HepG2 (cell line): ENCODE results near the gene CRIP1. TPM values are rescaled to one million over a fixed set of nuclear protein-coding genes. Genes with fewer than 3 reads are reported as not detected.

Experiments used
- ATAC-seq: fragments of 200-7000 bp; cut with Tn5 transposase; 3 replicates; pipeline ENCODE4 v1.9.1; 2020; ENCODE audit warnings: mild to moderate bottlenecking, moderate library complexity
- BruUV-seq: library from RNA; stranded (reverse); fragments of 400-500 nt; replicated peaks from 2 replicates; lab custom pipeline; 2021; lab: Mats Ljungman, UMichigan
- CTCF ChIA-PET: fragments of 300-600 bp; formaldehyde crosslinking; extraction: SDS; loops from one replicate; lab custom pipeline; 2021; ENCODE audit warnings: low total read pairs, inconsistent platforms, low intra/inter-chr PET ratio; lab: Yijun Ruan, JAX
- POLR2A ChIA-PET: fragments of 350-600 bp; sonication (Branson Sonifier 250); formaldehyde crosslinking; loops from one replicate; lab custom pipeline; 2020; ENCODE audit warnings: antibody characterized with exemption, inconsistent platforms; lab: Yijun Ruan, JAX
- DNase-seq: peaks from one replicate; pipeline ENCODE4 v3.0.0-alpha.2; 2015; ENCODE audit warnings: low spot score
- FAIRE-seq: peaks from 3 replicates; lab custom pipeline; 2011; peaks lifted over from hg19 to GRCh38; lab: Jason Lieb, UNC
- H2AFZ ChIP-seq: one replicate; pipeline ENCODE4 v1.6.1; 2011; ENCODE audit warnings: low read length, inconsistent platforms
- H3K27ac ChIP-seq: fragments of 300-600 bp; 3 replicates; pipeline ENCODE4 v1.8.0; 2011; ENCODE audit warnings: mixed run types, mild to moderate bottlenecking, mixed read lengths, low read length, inconsistent platforms; ENCODE audit not compliant: insufficient read depth; ENCODE audit errors: extremely low read length
- H3K27me3 ChIP-seq, 2 experiments: fragments of 200-600 bp in 1 of 2; 2 replicates in 1 of 2; 3 replicates in 1 of 2; pipeline versions ENCODE4 v1.6.0 to v1.8.0; 2011; ENCODE audit warnings: low read length in 2 of 2, mild to moderate bottlenecking in 2 of 2, moderate library complexity in 2 of 2, inconsistent platforms in 1 of 2; ENCODE audit not compliant: insufficient read depth in 2 of 2, control insufficient read depth in 1 of 2
- H3K36me3 ChIP-seq, 2 experiments: fragments of 200-600 bp in 1 of 2; replicated peaks in 1 of 2; 2 replicates in 1 of 2; 3 replicates in 1 of 2; pipeline versions ENCODE4 v1.5.1 to v1.8.0; 2011; ENCODE audit warnings: low read length in 2 of 2, inconsistent platforms in 1 of 2; ENCODE audit not compliant: insufficient read depth in 2 of 2, control insufficient read depth in 1 of 2
- H3K4me1 ChIP-seq: 2 replicates; pipeline ENCODE4 v1.5.1; 2012; ENCODE audit warnings: low read length, inconsistent platforms; ENCODE audit not compliant: insufficient read depth
- H3K4me2 ChIP-seq: 2 replicates; pipeline ENCODE4 v1.6.0; 2011; ENCODE audit warnings: low read depth, low read length, inconsistent platforms
- H3K4me3 ChIP-seq, 3 experiments: fragments of 200-600 bp in 1 of 3; sonication (generic), shearing (Covaris generic) in 1 of 3; replicated peaks in 1 of 3; 2 replicates each; pipeline ENCODE4 v1.5.1; 2011 to 2016; ENCODE audit warnings: low read length in 3 of 3, inconsistent platforms in 2 of 3, low read depth in 2 of 3, mild to moderate bottlenecking in 2 of 3, control low read depth in 1 of 3, mixed read lengths in 1 of 3; ENCODE audit not compliant: insufficient read depth in 1 of 3
- H3K79me2 ChIP-seq: one replicate; pipeline ENCODE4 v1.6.1; 2011; ENCODE audit warnings: low read length, inconsistent platforms; ENCODE audit not compliant: insufficient read depth
- H3K9ac ChIP-seq: 2 replicates; pipeline ENCODE4 v1.6.0; 2011; ENCODE audit warnings: mild to moderate bottlenecking, low read depth, low read length, inconsistent platforms; ENCODE audit not compliant: insufficient read depth
- H3K9me3 ChIP-seq: 2 replicates; pipeline ENCODE4 v1.5.1; 2012; ENCODE audit warnings: mild to moderate bottlenecking, low read length
- H4K20me1 ChIP-seq: 2 replicates; pipeline ENCODE4 v1.6.0; 2011; ENCODE audit warnings: inconsistent platforms, mild to moderate bottlenecking, low read length, moderate library complexity; ENCODE audit not compliant: insufficient read depth
- BCL6 ChIP-seq: IDR thresholded peaks from 2 replicates; pipeline ENCODE4 v1.6.1; 2016; ENCODE audit warnings: missing genetic modification reagents, missing compliant biosample characterization
- CAMTA2 ChIP-seq: sonication (generic); formaldehyde crosslinking; IDR thresholded peaks from 2 replicates; pipeline ENCODE4 v1.4.0; 2020; ENCODE audit warnings: mild to moderate bottlenecking, missing genetic modification reagents, borderline replicate concordance
- CC2D1A ChIP-seq: sonication (generic); formaldehyde crosslinking; IDR thresholded peaks from 2 replicates; pipeline ENCODE4 v1.8.1; 2023; ENCODE audit warnings: mild to moderate bottlenecking, missing genetic modification reagents
- ETV5 ChIP-seq: IDR thresholded peaks from 2 replicates; pipeline ENCODE4 v1.6.1; 2018; ENCODE audit warnings: missing biosample characterization, missing genetic modification reagents, inconsistent platforms, borderline replicate concordance
- MAF1 ChIP-seq: sonication (generic); formaldehyde crosslinking; IDR thresholded peaks from 2 replicates; pipeline ENCODE4 v1.5.0; 2020; ENCODE audit warnings: missing genetic modification reagents, borderline replicate concordance
- NR2F2 ChIP-seq: IDR thresholded peaks from 2 replicates; pipeline ENCODE4 v1.6.1; 2012; ENCODE audit warnings: low read depth, inconsistent platforms, borderline replicate concordance
- RBFOX2 ChIP-seq: fragments of 200-400 bp; formaldehyde crosslinking; IDR thresholded peaks from 2 replicates; pipeline ENCODE4 v1.6.1; 2017; ENCODE audit warnings: low read depth, mild to moderate bottlenecking, low read length
- TBX2 ChIP-seq: sonication (generic); formaldehyde crosslinking; IDR thresholded peaks from 2 replicates; pipeline ENCODE4 v1.5.0; 2020; ENCODE audit warnings: missing genetic modification reagents, mild to moderate bottlenecking, borderline replicate concordance
- TSC22D2 ChIP-seq: sonication (generic); formaldehyde crosslinking; IDR thresholded peaks from 2 replicates; pipeline ENCODE4 v1.5.1; 2020; ENCODE audit warnings: missing genetic modification reagents, mild to moderate bottlenecking, borderline replicate concordance
- ZMAT3 ChIP-seq: sonication (generic); formaldehyde crosslinking; conservative IDR thresholded peaks from 2 replicates; pipeline ENCODE4 v1.7.0; 2021; ENCODE audit warnings: missing genetic modification reagents
- ZNF17 ChIP-seq: sonication (generic); formaldehyde crosslinking; IDR thresholded peaks from 2 replicates; pipeline ENCODE4 v1.5.0; 2020; ENCODE audit warnings: mild to moderate bottlenecking, missing genetic modification reagents
- ZNF430 ChIP-seq: sonication (generic); formaldehyde crosslinking; IDR thresholded peaks from 2 replicates; pipeline ENCODE4 v1.9.0; 2021; ENCODE audit warnings: mild to moderate bottlenecking, missing genetic modification reagents
- ZNF441 ChIP-seq: sonication (generic); formaldehyde crosslinking; IDR thresholded peaks from 2 replicates; pipeline ENCODE4 v1.7.0; 2021; ENCODE audit warnings: missing genetic modification reagents, borderline replicate concordance
- WGBS: methylation state at CpG from one replicate; pipeline ENCODE4 v1.1.6; 2017; ENCODE audit warnings: low lambda C conversion rate; 5-methylcytosine and 5-hydroxymethylcytosine counted together
- in situ Hi-C: cut with HindIII; loops from 2 replicates; pipeline ENCODE4 v1.10.0; 2017; ENCODE audit warnings: low pct_unique_long_range_greater_than_20kb; ENCODE audit not compliant: extremely low pct_ligation_motif_present
- intact Hi-C: fragments of 100-400 bp; cut with micrococcal nuclease; formaldehyde crosslinking; loops from one replicate; pipeline ENCODE4 v1.10.0; 2022; ENCODE audit not compliant: unreplicated experiment
- polyA plus RNA-seq, 8 experiments: library from polyadenylated mRNA; depleted of rRNA in 3 of 8; stranded (reverse) in 7 of 8; unstranded in 1 of 8; fragments of >200 nt; fragmentation: Illumina TruSeq in 4 of 8; extraction: Trizol in 4 of 8; gene quantifications; 2 replicates each; pipeline versions ENCODE4 v1.2.1 to v1.2.3, GENCODE V29; 2011 to 2016; ENCODE audit warnings: low read depth in 4 of 8, missing spikeins in 1 of 8, mixed read lengths in 1 of 8; ENCODE audit not compliant: insufficient read depth in 1 of 8
- total RNA-seq, 5 experiments: library from RNA; depleted of rRNA; stranded (reverse); fragments of >200 nt; fragmentation: Illumina TruSeq; extraction: Trizol; gene quantifications; 2 replicates each; pipeline ENCODE4 v1.2.3, GENCODE V29; 2016; ENCODE audit warnings: low read depth in 1 of 5
- TF ChIP-seq, protein P1 (sequence below): sonication (generic); formaldehyde crosslinking; IDR thresholded peaks from 2 replicates; pipeline ENCODE4 v1.9.0; 2021; ENCODE audit warnings: missing genetic modification reagents, mild to moderate bottlenecking, borderline replicate concordance
- TF ChIP-seq, protein P2 (sequence below): conservative IDR thresholded peaks from 2 replicates; pipeline ENCODE4 v1.6.1; 2018; ENCODE audit warnings: missing genetic modification reagents
- TF ChIP-seq, protein P3 (sequence below): IDR thresholded peaks from 2 replicates; pipeline ENCODE4 v1.6.1; 2016; ENCODE audit warnings: missing biosample characterization, missing genetic modification reagents, low read depth
- TF ChIP-seq, protein P4 (sequence below): sonication (generic); formaldehyde crosslinking; conservative IDR thresholded peaks from 2 replicates; pipeline ENCODE4 v1.4.0; 2020; ENCODE audit warnings: missing genetic modification reagents

CRIP1 gene
- total and polyA plus RNA-seq, 2 of the 13 experiments (the other 11 are each of a cell fraction or from before 2014, with no cell fraction given), result 53.9 to 59.5 TPM

DNA sequence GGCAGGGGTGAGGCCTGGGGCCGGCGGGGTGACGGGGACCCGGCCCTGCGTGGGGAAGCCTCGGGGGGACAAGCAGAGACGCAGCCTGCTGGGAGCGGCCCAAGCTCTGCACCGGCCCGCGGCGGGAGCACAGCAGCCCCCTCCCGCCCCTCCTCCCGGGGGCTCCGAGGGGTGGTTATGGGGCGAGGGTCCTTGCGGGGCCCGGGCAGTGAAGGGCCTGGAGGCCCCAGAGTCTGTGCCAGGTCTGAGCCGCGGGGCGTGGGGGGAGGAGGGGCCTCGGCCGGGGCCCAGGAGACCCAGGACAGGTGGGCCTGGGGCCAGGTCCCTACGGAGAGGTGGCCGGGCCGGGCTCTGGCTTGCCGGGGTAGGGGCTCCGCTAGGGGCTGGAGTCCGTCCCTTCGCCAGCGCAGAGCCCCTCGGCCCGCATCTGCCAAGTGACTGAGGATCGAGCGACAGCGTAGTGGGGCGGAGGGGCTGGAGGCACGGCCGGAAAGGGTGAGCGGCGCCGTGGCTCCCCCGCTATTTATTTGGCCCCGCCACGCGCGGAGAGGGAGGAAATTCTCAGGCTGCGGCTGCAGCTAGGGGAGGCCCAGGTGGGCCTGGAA lies 40.2 kb downstream of the CRIP1 start:
- DNase-seq, result no peak
- Histone ChIP-seq H3K27me3 (peaks cover 0 to 13% of the 10 kb centered on the region in 2 experiments; a peak in 2 of 5 replicates), H4K20me1 (no peaks in the 10 kb centered on the region), H3K9me3 (no peaks in the 10 kb centered on the region), H3K36me3 (0 out of 5 replicates have a peak, but pooled peaks cover 0 to 6% of the 10 kb centered on the region in 2 experiments), H3K4me1 (peaks cover 32% of the 10 kb centered on the region), H3K27ac (peak overlapping the region; percentile 51), H2AFZ (no peak overlapping the region), H3K4me3 (peak overlapping the region; percentile 79 to 89 (median 80)), H3K9ac (peak overlapping the region; percentile 76), H3K4me2 (peak overlapping the region; percentile 85), H3K79me2 (no peaks in the 10 kb centered on the region)
- ATAC-seq, result peak; percentile 18
- 12% methylated on average over 6 of the region's 48 CpGs for WGBS
- no peak for FAIRE-seq
- in situ Hi-C loops (loop anchor here (5.0 kb wide), 2 partner anchors 40 to 105 kb away; partner anchors contain the start of gene CRIP1), intact Hi-C loops (no loop called here)
- BruUV-seq, result no TSS peak
- ChIA-PET CTCF (interaction anchor here (4.1 kb wide), 1 partner anchor 46 kb away, joined by 15 read pairs; no protein-coding TSS in a partner anchor), POLR2A (interaction anchor here (1.0 kb wide), 1 partner anchor 27 kb away, joined by 3 read pairs; no protein-coding TSS in a partner anchor)
- TF ChIP-seq, protein P1, sequence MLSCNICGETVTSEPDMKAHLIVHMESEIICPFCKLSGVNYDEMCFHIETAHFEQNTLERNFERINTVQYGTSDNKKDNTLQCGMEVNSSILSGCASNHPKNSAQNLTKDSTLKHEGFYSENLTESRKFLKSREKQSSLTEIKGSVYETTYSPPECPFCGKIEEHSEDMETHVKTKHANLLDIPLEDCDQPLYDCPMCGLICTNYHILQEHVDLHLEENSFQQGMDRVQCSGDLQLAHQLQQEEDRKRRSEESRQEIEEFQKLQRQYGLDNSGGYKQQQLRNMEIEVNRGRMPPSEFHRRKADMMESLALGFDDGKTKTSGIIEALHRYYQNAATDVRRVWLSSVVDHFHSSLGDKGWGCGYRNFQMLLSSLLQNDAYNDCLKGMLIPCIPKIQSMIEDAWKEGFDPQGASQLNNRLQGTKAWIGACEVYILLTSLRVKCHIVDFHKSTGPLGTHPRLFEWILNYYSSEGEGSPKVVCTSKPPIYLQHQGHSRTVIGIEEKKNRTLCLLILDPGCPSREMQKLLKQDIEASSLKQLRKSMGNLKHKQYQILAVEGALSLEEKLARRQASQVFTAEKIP (CRISPR knock-in tag), result no peak
- TF ChIP-seq TBX2 (0 out of 2 replicates have a peak, but pooled peaks have one; percentile 16), ZNF441 (no peak), ZNF430 (CRISPR knock-in tag) (no peak), ZNF17 (CRISPR knock-in tag) (no peak), CC2D1A (CRISPR knock-in tag) (no peak), NR2F2 (no peak), CAMTA2 (CRISPR knock-in tag) (no peak), ZMAT3 (CRISPR knock-in tag) (no peak), BCL6 (CRISPR knock-in tag) (no peak), MAF1 (CRISPR knock-in tag) (no peak), TSC22D2 (CRISPR knock-in tag) (no peak), RBFOX2 (peak; percentile 50), ETV5 (CRISPR knock-in tag) (no peak)
- TF ChIP-seq, protein P2, sequence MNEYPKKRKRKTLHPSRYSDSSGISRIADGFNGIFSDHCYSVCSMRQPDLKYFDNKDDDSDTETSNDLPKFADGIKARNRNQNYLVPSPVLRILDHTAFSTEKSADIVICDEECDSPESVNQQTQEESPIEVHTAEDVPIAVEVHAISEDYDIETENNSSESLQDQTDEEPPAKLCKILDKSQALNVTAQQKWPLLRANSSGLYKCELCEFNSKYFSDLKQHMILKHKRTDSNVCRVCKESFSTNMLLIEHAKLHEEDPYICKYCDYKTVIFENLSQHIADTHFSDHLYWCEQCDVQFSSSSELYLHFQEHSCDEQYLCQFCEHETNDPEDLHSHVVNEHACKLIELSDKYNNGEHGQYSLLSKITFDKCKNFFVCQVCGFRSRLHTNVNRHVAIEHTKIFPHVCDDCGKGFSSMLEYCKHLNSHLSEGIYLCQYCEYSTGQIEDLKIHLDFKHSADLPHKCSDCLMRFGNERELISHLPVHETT (CRISPR knock-in tag), result no peak
- TF ChIP-seq, protein P3, sequence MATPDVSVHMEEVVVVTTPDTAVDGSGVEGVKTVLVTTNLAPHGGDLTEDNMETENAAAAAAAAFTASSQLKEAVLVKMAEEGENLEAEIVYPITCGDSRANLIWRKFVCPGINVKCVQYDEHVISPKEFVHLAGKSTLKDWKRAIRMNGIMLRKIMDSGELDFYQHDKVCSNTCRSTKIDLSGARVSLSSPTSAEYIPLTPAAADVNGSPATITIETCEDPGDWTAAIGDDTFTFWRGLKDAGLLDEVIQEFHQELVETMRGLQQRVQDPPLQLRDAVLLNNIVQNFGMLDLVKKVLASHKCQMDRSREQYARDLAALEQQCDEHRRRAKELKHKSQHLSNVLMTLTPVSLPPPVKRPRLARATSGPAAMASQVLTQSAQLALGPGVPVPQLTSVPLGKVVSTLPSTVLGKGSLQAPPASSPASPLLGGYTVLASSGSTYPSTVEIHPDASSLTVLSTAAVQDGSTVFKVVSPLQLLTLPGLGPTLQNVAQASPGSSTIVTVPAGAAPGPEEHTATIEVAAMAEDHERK (CRISPR knock-in tag), result no peak
- TF ChIP-seq, protein P4, sequence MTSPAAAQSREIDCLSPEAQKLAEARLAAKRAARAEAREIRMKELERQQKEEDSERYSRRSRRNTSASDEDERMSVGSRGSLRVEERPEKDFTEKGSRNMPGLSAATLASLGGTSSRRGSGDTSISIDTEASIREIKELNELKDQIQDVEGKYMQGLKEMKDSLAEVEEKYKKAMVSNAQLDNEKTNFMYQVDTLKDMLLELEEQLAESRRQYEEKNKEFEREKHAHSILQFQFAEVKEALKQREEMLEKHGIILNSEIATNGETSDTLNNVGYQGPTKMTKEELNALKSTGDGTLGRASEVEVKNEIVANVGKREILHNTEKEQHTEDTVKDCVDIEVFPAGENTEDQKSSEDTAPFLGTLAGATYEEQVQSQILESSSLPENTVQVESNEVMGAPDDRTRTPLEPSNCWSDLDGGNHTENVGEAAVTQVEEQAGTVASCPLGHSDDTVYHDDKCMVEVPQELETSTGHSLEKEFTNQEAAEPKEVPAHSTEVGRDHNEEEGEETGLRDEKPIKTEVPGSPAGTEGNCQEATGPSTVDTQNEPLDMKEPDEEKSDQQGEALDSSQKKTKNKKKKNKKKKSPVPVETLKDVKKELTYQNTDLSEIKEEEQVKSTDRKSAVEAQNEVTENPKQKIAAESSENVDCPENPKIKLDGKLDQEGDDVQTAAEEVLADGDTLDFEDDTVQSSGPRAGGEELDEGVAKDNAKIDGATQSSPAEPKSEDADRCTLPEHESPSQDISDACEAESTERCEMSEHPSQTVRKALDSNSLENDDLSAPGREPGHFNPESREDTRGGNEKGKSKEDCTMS (CRISPR knock-in tag), result no peak
